Smooth muscle cell (in vitro differentiated cells): ENCODE measurements around the gene GSE1. TPM values are rescaled to one million over a fixed set of nuclear protein-coding genes. Genes with fewer than 3 reads are reported as not detected.

ENCODE experiments used
- DNase-seq: peaks from one replicate; lab custom pipeline; 2025; ENCODE audit not compliant: unreplicated experiment; lab: John Stamatoyannopoulos, UW
- H2AFZ ChIP-seq: fragments of 200-600 bp; sonication (generic); 2 replicates; pipeline ENCODE4 v1.6.0; 2016; ENCODE audit warnings: antibody characterized with exemption, low read depth, mild to moderate bottlenecking
- H3F3A ChIP-seq: fragments of 200-600 bp; sonication (generic); 2 replicates; pipeline ENCODE4 v1.6.0; 2017; ENCODE audit warnings: antibody characterized with exemption, low read depth
- H3K27ac ChIP-seq: fragments of 200-600 bp; sonication (generic); 2 replicates; pipeline ENCODE4 v1.5.1; 2016; ENCODE audit warnings: low read depth, mild to moderate bottlenecking
- H3K27me3 ChIP-seq: fragments of 200-600 bp; sonication (generic); 2 replicates; pipeline ENCODE4 v1.6.1; 2016; ENCODE audit warnings: low read depth, mild to moderate bottlenecking
- H3K36me3 ChIP-seq: fragments of 200-600 bp; sonication (generic); 2 replicates; pipeline ENCODE4 v1.5.1; 2016; ENCODE audit warnings: low read depth
- H3K4me1 ChIP-seq: fragments of 200-600 bp; sonication (generic); 2 replicates; pipeline ENCODE4 v1.5.1; 2016; ENCODE audit warnings: low read depth
- H3K4me2 ChIP-seq: fragments of 200-600 bp; sonication (generic); 2 replicates; pipeline ENCODE4 v1.6.0; 2016; ENCODE audit warnings: mild to moderate bottlenecking
- H3K4me3 ChIP-seq: fragments of 200-600 bp; sonication (generic); 2 replicates; pipeline ENCODE4 v1.5.1; 2016; ENCODE audit warnings: mild to moderate bottlenecking
- H3K79me2 ChIP-seq: fragments of 200-600 bp; sonication (generic); 2 replicates; pipeline ENCODE4 v1.6.0; 2016; ENCODE audit warnings: low read depth, mild to moderate bottlenecking
- H3K9ac ChIP-seq: fragments of 200-600 bp; sonication (generic); 2 replicates; pipeline ENCODE4 v1.6.0; 2016; ENCODE audit warnings: low read depth
- H3K9me3 ChIP-seq: fragments of 200-600 bp; sonication (generic); replicated peaks from 2 replicates; pipeline ENCODE4 v1.5.1; 2016; ENCODE audit warnings: low read depth
- H4K20me1 ChIP-seq: fragments of 200-600 bp; sonication (generic); 2 replicates; pipeline ENCODE4 v1.6.0; 2016; ENCODE audit warnings: low read depth
- WGBS: methylation state at CpG from one replicate; pipeline ENCODE4 v1.1.7; 2016; ENCODE audit warnings: low lambda C conversion rate; 5-methylcytosine and 5-hydroxymethylcytosine counted together
- polyA plus RNA-seq: library from polyadenylated mRNA; unstranded; fragments of >200 nt; fragmentation: Nextera tagmentation; extraction: Ambion mirVana; gene quantifications from 2 replicates; pipeline ENCODE4 v1.2.1, GENCODE V29; 2016
- total RNA-seq: library from RNA; depleted of rRNA; stranded (reverse); fragments of >200 nt; gene quantifications from 2 replicates; pipeline ENCODE4 v1.2.3, GENCODE V29; 2014
- TF ChIP-seq, protein P1 (sequence below): fragments of 200-600 bp; sonication (generic); IDR thresholded peaks from 2 replicates; pipeline ENCODE4 v1.5.1; 2017; ENCODE audit warnings: borderline replicate concordance, mild to moderate bottlenecking, antibody characterized with exemption; ENCODE audit not compliant: insufficient read depth, poor library complexity, severe bottlenecking

Gene GSE1
- total and polyA plus RNA-seq, 2 experiments from 2014 or later = 13.6 to 27.7 TPM

GRCh38 chr16:85579191-85579590, 33.9 kb upstream of the GSE1 start:
- H3K4me3 ChIP-seq = no peak overlapping the region
- no peaks in the 10 kb centered on the region for H3K9me3 ChIP-seq
- no peak for DNase-seq
- WGBS = 29% methylated on average over 13 of the region's 13 CpGs
- H3K79me2 ChIP-seq = peaks cover 71% of the 10 kb centered on the region
- no peaks in the 10 kb centered on the region for H3F3A ChIP-seq
- H3K27ac ChIP-seq = peak overlapping the region; percentile 69
- no peaks in the 10 kb centered on the region for H3K27me3 ChIP-seq
- no peak overlapping the region for H2AFZ ChIP-seq
- H3K4me1 ChIP-seq = peaks cover 83% of the 10 kb centered on the region
- no peaks in the 10 kb centered on the region for H3K36me3 ChIP-seq
- TF ChIP-seq, protein P1, sequence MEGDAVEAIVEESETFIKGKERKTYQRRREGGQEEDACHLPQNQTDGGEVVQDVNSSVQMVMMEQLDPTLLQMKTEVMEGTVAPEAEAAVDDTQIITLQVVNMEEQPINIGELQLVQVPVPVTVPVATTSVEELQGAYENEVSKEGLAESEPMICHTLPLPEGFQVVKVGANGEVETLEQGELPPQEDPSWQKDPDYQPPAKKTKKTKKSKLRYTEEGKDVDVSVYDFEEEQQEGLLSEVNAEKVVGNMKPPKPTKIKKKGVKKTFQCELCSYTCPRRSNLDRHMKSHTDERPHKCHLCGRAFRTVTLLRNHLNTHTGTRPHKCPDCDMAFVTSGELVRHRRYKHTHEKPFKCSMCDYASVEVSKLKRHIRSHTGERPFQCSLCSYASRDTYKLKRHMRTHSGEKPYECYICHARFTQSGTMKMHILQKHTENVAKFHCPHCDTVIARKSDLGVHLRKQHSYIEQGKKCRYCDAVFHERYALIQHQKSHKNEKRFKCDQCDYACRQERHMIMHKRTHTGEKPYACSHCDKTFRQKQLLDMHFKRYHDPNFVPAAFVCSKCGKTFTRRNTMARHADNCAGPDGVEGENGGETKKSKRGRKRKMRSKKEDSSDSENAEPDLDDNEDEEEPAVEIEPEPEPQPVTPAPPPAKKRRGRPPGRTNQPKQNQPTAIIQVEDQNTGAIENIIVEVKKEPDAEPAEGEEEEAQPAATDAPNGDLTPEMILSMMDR = no peak
- H3K9ac ChIP-seq = no peak overlapping the region
- peak overlapping the region; percentile 74 for H3K4me2 ChIP-seq
- H4K20me1 ChIP-seq = peaks cover 95% of the 10 kb centered on the region

DNA sequence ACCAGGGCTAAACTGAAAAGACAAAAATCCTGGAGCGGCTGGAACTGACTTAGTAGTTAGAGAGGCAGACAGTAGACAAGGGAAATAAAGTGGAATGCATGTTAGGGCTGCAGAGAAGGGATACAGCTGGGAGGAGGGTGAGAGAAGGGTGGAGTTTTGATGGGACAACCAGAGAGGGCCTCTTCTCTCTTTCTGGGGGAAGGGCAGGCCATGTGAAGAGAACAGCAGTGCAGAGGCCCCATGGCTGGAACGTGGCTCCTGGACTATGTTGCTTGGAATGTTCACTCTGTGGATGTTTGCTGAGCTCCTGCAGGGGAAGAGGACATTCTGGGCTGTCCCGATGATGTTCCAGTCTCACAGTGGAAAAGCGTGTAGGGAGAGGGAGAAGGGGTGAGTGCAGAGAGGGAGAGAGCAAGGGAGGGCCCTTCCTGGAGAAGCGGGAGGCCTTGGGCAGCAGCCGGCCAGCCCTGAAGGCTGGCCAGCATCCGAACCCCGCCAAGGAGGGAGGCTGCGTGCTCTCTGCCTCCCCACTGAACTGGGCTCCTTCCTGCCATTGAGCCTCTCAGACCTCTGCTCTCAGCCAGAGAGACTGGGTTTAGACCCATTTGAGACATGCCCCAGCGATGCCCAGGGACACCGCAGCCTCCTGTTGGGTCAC, 33.1 kb upstream of the GSE1 start:
- no peaks in the 10 kb centered on the region for H3F3A ChIP-seq
- H3K4me2 ChIP-seq = peak overlapping the region; percentile 74
- WGBS = 72% methylated on average over 10 of the region's 11 CpGs
- H3K4me1 ChIP-seq = peaks cover 80% of the 10 kb centered on the region
- H3K4me3 ChIP-seq = no peak overlapping the region
- DNase-seq = no peak
- H3K9me3 ChIP-seq = no peaks in the 10 kb centered on the region
- H3K27me3 ChIP-seq = no peaks in the 10 kb centered on the region
- peaks cover 77% of the 10 kb centered on the region for H3K79me2 ChIP-seq
- peak overlapping the region; percentile 69 for H3K27ac ChIP-seq
- TF ChIP-seq, protein P1 = no peak
- peaks cover 94% of the 10 kb centered on the region for H4K20me1 ChIP-seq
- H3K36me3 ChIP-seq = no peaks in the 10 kb centered on the region
- H3K9ac ChIP-seq = no peak overlapping the region
- no peak overlapping the region for H2AFZ ChIP-seq

DNA sequence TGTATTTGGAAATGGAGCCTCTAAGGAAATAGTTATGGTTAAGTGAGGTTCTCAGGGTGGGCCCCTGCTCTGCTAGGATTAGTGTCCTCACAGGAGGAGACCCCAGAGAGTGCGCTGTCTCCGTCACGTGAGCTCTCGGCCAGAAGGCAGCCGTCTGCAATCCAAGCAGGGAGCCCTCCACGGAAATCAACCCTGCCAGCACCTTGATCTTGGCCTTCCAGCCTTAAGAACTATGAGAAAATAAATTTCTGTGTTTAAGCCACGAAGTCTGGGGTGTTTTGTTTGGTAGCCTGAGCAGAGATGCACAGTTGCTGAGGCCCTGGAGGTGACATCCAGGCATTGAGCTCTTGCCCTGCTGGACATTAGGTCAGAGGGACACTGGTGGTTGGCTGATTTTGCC, 32.4 kb upstream of the GSE1 start:
- no peak for DNase-seq
- no peaks in the 10 kb centered on the region for H3K36me3 ChIP-seq
- TF ChIP-seq, protein P1 = no peak
- peaks cover 72% of the 10 kb centered on the region for H3K79me2 ChIP-seq
- H3K27ac ChIP-seq = peak overlapping the region; percentile 69
- H2AFZ ChIP-seq = no peak overlapping the region
- H3K9ac ChIP-seq = no peak overlapping the region
- WGBS = 96% methylated on average over 7 of the region's 7 CpGs
- H4K20me1 ChIP-seq = peaks cover 94% of the 10 kb centered on the region
- no peak overlapping the region for H3K4me3 ChIP-seq
- H3K9me3 ChIP-seq = no peaks in the 10 kb centered on the region
- peak overlapping the region; percentile 74 for H3K4me2 ChIP-seq
- peaks cover 74% of the 10 kb centered on the region for H3K4me1 ChIP-seq
- H3K27me3 ChIP-seq = no peaks in the 10 kb centered on the region
- H3F3A ChIP-seq = no peaks in the 10 kb centered on the region
